ENCODE data around the gene CUX1.

CUX1 gene

DNA sequence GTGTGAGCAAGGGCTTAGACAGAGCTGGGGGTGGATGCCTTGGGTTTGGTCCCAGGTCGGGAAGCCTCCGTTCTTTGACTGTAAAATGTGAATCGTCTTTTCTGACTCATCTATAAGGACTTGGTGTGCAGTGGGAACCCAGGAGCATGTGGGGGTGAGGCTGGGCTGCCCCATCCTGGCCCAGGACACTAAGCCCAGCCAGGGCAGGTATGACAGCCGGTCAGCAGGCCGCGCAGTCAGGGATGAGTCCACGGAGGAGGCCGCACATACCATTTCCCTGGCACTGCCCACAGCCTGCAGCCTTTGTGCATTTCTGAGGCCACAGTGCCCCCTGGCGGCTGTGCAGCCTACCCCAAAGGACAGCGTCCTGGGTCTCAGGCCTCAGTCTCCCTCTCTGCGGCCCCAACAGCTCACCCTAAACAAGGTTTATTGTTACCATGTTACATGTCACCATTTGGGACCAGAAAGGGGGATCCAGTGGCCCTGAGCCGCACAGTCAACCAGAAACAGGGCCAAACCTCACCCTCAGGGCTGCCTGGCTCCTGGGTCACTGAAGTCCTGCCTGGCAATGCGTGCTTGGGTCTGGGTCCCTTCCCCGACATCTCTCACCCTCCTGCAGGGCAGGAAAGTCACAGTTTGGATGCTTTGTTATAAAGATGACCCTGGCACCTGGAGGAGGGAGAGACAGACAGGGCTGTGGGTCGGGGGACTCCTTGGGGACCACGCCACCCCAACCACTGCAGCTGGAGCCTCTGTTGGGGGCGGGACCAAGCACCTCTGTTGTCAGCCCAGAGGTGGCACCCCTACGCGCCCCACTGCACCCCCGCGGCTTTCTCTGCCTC, 454.9 kb downstream of the CUX1 start:
- peak; percentile 77 for DNase-seq (ENCODE audit: low read depth)
- peak; percentile 95 for TF ChIP-seq CTCF (conservative IDR thresholded peaks at IDR 0.05; ENCODE audit: low read depth, low read length)
- H3K4me3 ChIP-seq (ENCODE audit: low read depth, low read length) = no peak overlapping the region

GRCh38 chr7:102272917-102273748, 455.7 kb downstream of the CUX1 start:
- DNase-seq (ENCODE audit: low read depth) = no peak
- H3K4me3 ChIP-seq (ENCODE audit: low read depth, low read length) = no peak overlapping the region
- TF ChIP-seq CTCF (conservative IDR thresholded peaks at IDR 0.05; ENCODE audit: low read depth, low read length) = no peak

- no peak for TF ChIP-seq CTCF (conservative IDR thresholded peaks at IDR 0.05; ENCODE audit: low read depth, low read length)
- peak; percentile 67 for DNase-seq (ENCODE audit: low read depth)
- H3K4me3 ChIP-seq (ENCODE audit: low read depth, low read length) = no peak overlapping the region
These were observed 456.6 kb downstream of the CUX1 start for GRCh38 chr7:102273749-102274712.

GRCh38 chr7:102275123-102275703, 457.8 kb downstream of the CUX1 start:
- no peak for DNase-seq (ENCODE audit: low read depth)
- H3K4me3 ChIP-seq (ENCODE audit: low read depth, low read length) = no peak overlapping the region
- TF ChIP-seq CTCF (conservative IDR thresholded peaks at IDR 0.05; ENCODE audit: low read depth, low read length) = no peak

DNA sequence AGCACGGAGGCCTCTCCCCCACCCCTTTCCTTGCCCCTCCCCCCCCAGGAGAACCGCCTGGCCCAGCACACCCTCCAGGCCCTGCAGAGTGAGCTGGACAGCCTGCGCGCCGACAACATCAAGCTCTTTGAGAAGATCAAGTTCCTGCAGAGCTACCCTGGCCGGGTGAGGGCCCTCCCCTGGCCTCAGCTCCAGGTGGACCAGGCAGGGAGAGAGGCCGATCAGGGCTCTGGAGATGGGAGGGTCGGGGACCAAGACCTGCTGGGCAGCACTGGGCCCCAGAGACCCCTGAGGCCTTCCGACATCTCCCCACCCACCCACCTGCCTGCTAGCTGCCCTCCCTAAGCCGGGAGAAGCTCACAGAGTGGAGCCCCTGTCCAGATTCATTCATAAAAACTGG, 460.5 kb downstream of the CUX1 start:
- DNase-seq (ENCODE audit: low read depth) = no peak
- TF ChIP-seq CTCF (conservative IDR thresholded peaks at IDR 0.05; ENCODE audit: low read depth, low read length) = no peak
- H3K4me3 ChIP-seq (ENCODE audit: low read depth, low read length) = no peak overlapping the region
